HCT116 (cell line): Measurements from ENCODE around the gene KCNN4. TPM values are rescaled to one million over a fixed set of nuclear protein-coding genes. Genes with fewer than 3 reads are reported as not detected.
"Not testable (repeated sequence)": the region's sequence is repeated elsewhere in the genome, so short reads cannot be mapped to it uniquely, and the experiment has no call there.

ENCODE experiments used
- ATAC-seq: fragments of 200-7000 bp; cut with Tn5 transposase; 2 replicates; pipeline ENCODE4 v1.9.1; 2020; ENCODE audit warnings: mild to moderate bottlenecking, moderate library complexity
- BruUV-seq: library from RNA; stranded (reverse); fragments of 400-500 nt; replicated peaks from 2 replicates; lab custom pipeline; 2021; lab: Mats Ljungman, UMichigan
- CTCF ChIA-PET: fragments of 300-600 bp; sonication (Branson Sonifier 250); formaldehyde crosslinking; loops from one replicate; lab custom pipeline; 2021; ENCODE audit warnings: antibody characterized with exemption; lab: Charles Lee
- POLR2A ChIA-PET: fragments of 300-600, 350-600 bp; sonication (Branson Sonifier 250); formaldehyde crosslinking; loops from one replicate; lab custom pipeline; 2021; ENCODE audit warnings: antibody characterized with exemption; lab: Charles Lee
- RAD21 ChIA-PET, 2 experiments: fragments of 300-600 bp; sonication (Branson Sonifier 250); formaldehyde crosslinking; loops; one replicate each; lab custom pipeline; 2023; ENCODE audit warnings: low total read pairs in 2 of 2; ENCODE audit not compliant: uncharacterized antibody in 2 of 2, unreplicated experiment in 2 of 2, low non-redundant PET in 1 of 2; lab: Charles Lee
- DNase-seq: peaks from one replicate; pipeline ENCODE4 v3.0.0-alpha.2; 2010; ENCODE audit warnings: low read depth, low spot score
- H2AFZ ChIP-seq: fragments of 200-600 bp; shearing (Covaris generic), sonication (generic); 2 replicates; pipeline ENCODE4 v1.6.1; 2017; ENCODE audit warnings: low read depth, mixed run types, mixed read lengths, antibody characterized with exemption, low read length; ENCODE audit not compliant: poor library complexity, severe bottlenecking
- H3K27ac ChIP-seq: 2 replicates; pipeline ENCODE4 v1.5.1; 2012; ENCODE audit warnings: low read depth, low read length
- H3K27me3 ChIP-seq: fragments of 200-600 bp; sonication (generic); 2 replicates; pipeline ENCODE4 v1.6.1; 2016; ENCODE audit warnings: mixed run types, low read length, mixed read lengths; ENCODE audit not compliant: insufficient read depth
- H3K36me3 ChIP-seq, 2 experiments: fragments of 200-500 bp in 1 of 2; fragments of 200-600 bp in 1 of 2; sonication (Bioruptor generic) in 1 of 2; sonication (generic) in 1 of 2; 2 replicates each; pipeline versions ENCODE4 v1.5.1 to v1.6.1; 2014 to 2016; ENCODE audit warnings: low read length in 2 of 2, inconsistent platforms in 1 of 2, mixed read lengths in 1 of 2, mixed run types in 1 of 2; ENCODE audit not compliant: insufficient read depth in 2 of 2, control insufficient read depth in 1 of 2
- H3K4me1 ChIP-seq, 2 experiments: fragments of 200-600 bp in 1 of 2; sonication (generic) in 1 of 2; 2 replicates each; pipeline versions ENCODE4 v1.5.1 to v1.6.1; 2012 to 2017; ENCODE audit warnings: low read length in 2 of 2, inconsistent platforms in 1 of 2, mild to moderate bottlenecking in 1 of 2, mixed read lengths in 1 of 2, mixed run types in 1 of 2, moderate library complexity in 1 of 2; ENCODE audit not compliant: insufficient read depth in 2 of 2, control insufficient read depth in 1 of 2
- H3K4me2 ChIP-seq: fragments of 200-600 bp; sonication (generic); 2 replicates; pipeline ENCODE4 v1.6.1; 2017; ENCODE audit warnings: mixed run types, low read length, mixed read lengths
- H3K4me3 ChIP-seq, 2 experiments: fragments of 200-600 bp in 1 of 2; sonication (generic) in 1 of 2; replicated peaks in 1 of 2; 2 replicates each; pipeline ENCODE4 v1.5.1; 2011 to 2016; ENCODE audit warnings: low read length in 2 of 2, control low read depth in 1 of 2, low read depth in 1 of 2, mild to moderate bottlenecking in 1 of 2, mixed read lengths in 1 of 2, mixed run types in 1 of 2
- H3K79me2 ChIP-seq: fragments of 200-600 bp; sonication (generic); 2 replicates; pipeline ENCODE4 v1.6.1; 2017; ENCODE audit warnings: mild to moderate bottlenecking, mixed run types, low read length, moderate library complexity, mixed read lengths; ENCODE audit not compliant: insufficient read depth
- H3K9ac ChIP-seq: fragments of 200-600 bp; sonication (generic); 2 replicates; pipeline ENCODE4 v1.6.1; 2016; ENCODE audit warnings: low read length, mixed read lengths
- H3K9me2 ChIP-seq: fragments of 200-600 bp; sonication (generic), shearing (Covaris generic); 2 replicates; pipeline ENCODE4 v1.6.1; 2017; ENCODE audit warnings: mixed run types, mild to moderate bottlenecking, moderate library complexity; ENCODE audit not compliant: insufficient read depth
- H3K9me3 ChIP-seq, 2 experiments: fragments of 200-500 bp in 1 of 2; fragments of 200-600 bp in 1 of 2; sonication (Bioruptor generic) in 1 of 2; sonication (generic) in 1 of 2; 2 replicates each; pipeline ENCODE4 v1.6.1; 2014 to 2017; ENCODE audit warnings: low read length in 2 of 2, mixed read lengths in 2 of 2, inconsistent platforms in 1 of 2, low read depth in 1 of 2, mild to moderate bottlenecking in 1 of 2, mixed run types in 1 of 2, moderate library complexity in 1 of 2; ENCODE audit not compliant: control insufficient read depth in 1 of 2, insufficient read depth in 1 of 2
- H4K20me1 ChIP-seq: fragments of 200-600 bp; sonication (generic), shearing (Covaris generic); 2 replicates; pipeline ENCODE4 v1.6.1; 2017; ENCODE audit warnings: mixed run types, mild to moderate bottlenecking, moderate library complexity; ENCODE audit not compliant: insufficient read depth
- MAX ChIP-seq: IDR thresholded peaks from 2 replicates; pipeline ENCODE4 v1.6.1; 2012
- SIN3A ChIP-seq: IDR thresholded peaks from 2 replicates; pipeline ENCODE4 v1.6.1; 2012; ENCODE audit warnings: low read depth
- YY1 ChIP-seq: IDR thresholded peaks from 2 replicates; pipeline ENCODE4 v1.6.1; 2011; ENCODE audit warnings: low read length, low read depth, moderate library complexity, mild to moderate bottlenecking; ENCODE audit not compliant: insufficient replicate concordance; ENCODE audit errors: extremely low read depth
- ZNF274 ChIP-seq: fragments of 200-500 bp; sonication (Bioruptor generic); IDR thresholded peaks from 2 replicates; pipeline ENCODE4 v1.6.1; 2014; ENCODE audit warnings: mild to moderate bottlenecking, low read depth, low read length, inconsistent platforms
- intact Hi-C: fragments of 100-400 bp; cut with micrococcal nuclease; formaldehyde crosslinking; loops from 2 replicates; pipeline ENCODE4 v1.10.0; 2022
- total RNA-seq: library from RNA; stranded (reverse); gene quantifications from one replicate; pipeline ENCODE4 v1.2.1, GENCODE V29; 2021; ENCODE audit not compliant: unreplicated experiment

KCNN4 gene
- total RNA-seq, 1 experiment from 2014 or later = 72.9 TPM

GRCh38 chr19:43826787-43827754 is 46.3 kb upstream of the KCNN4 start, which contains the start of gene ZNF283 (continued):
- TF ChIP-seq ZNF274 = no peak
- TF ChIP-seq YY1 = peak; percentile 31
- TF ChIP-seq SIN3A = no peak
- peak; percentile 75; the same call in 1 of the 2 replicates for TF ChIP-seq MAX

GRCh38 chr19:43824572-43824971 is 43.8 kb upstream of the KCNN4 start:
- H3K4me1 ChIP-seq, H3K4me3 ChIP-seq, RAD21 ChIA-PET, ATAC-seq, H3K9me2 ChIP-seq, BruUV-seq, H3K27ac ChIP-seq, H4K20me1 ChIP-seq, H3K79me2 ChIP-seq, H3K27me3 ChIP-seq, H3K9ac ChIP-seq, H3K4me2 ChIP-seq, POLR2A ChIA-PET, CTCF ChIA-PET, H3K9me3 ChIP-seq, H2AFZ ChIP-seq, H3K36me3 ChIP-seq, DNase-seq: not testable (repeated sequence)
- intact Hi-C loops = loop anchor here (10.0 kb wide), 1 partner anchor 270 kb away; the partner anchor contains the start of gene ZNF224

GRCh38 chr19:43823856-43824255 is 43.1 kb upstream of the KCNN4 start:
- H3K27ac ChIP-seq, H3K9ac ChIP-seq, H3K36me3 ChIP-seq, POLR2A ChIA-PET, BruUV-seq, ATAC-seq, H2AFZ ChIP-seq, H3K9me3 ChIP-seq, H4K20me1 ChIP-seq, H3K4me2 ChIP-seq, H3K4me1 ChIP-seq, H3K79me2 ChIP-seq, CTCF ChIA-PET, DNase-seq, H3K4me3 ChIP-seq, RAD21 ChIA-PET, H3K9me2 ChIP-seq, H3K27me3 ChIP-seq: not testable (repeated sequence)
- intact Hi-C loops = loop anchor here (10.0 kb wide), 1 partner anchor 271 kb away; the partner anchor contains the start of gene ZNF224
